Left forelimb (tissue), 1 donor: ENCODE measurements around the gene BTBD10.

Experiments
- DNase-seq: peaks from one replicate; pipeline ENCODE4 v3.0.0-alpha.2; 2018; ENCODE audit warnings: low spot score

The BTBD10 gene

DNA sequence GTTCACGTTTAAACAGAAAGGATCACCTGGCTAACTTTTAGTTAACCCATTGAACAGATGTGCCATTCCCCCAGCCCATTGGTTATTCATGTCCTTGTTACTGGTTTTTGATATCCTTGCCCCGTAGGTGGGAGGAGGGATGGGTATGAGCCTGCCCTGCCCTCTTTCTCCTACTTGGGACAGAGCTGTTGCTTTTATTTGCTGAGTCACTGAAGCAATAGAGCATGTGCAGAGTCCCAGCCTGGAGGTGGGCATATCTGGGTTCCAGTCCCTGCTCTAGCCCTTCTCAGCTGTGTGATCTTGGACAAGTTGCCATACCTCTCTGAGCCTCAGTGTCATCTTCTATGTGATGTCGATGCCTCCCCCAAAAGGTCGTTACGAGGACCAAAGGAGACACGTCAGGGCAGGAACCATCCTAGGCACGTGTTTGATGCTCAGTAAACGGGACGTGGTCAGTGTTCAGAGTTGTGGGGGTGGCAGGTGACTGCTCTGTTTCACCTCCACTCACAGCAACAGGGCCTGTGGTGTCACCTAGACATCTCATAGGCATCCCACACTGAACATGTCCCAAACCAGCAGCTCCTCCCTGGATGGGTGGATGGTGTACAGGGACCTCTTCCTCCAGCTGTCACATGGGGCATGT is 124.5 kb downstream of the BTBD10 start:
- no peak for DNase-seq

DNA sequence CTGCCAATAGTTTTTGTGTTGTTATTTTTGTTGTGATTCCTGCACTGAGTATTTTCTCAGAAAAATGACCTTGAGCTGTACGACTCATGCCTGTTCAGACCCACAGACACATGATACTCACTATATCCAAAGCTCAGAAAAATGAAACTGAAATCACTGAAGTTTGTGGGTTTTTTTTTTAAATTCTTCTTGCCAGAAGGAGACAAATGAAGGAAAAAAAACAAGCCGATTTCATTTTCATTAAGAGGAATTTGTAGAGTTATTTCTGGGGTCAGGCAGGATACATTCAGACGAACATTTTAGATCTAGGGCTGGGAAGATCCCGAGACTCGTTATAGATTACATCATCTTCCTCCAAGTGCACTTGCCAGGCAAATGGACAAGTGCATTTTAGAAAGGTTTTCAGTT is 125.0 kb downstream of the BTBD10 start:
- DNase-seq, result no peak
